ENCODE results near the gene VWA5B2. TPM values are rescaled to one million over a fixed set of nuclear protein-coding genes. Genes with fewer than 3 reads are reported as not detected.

VWA5B2 gene
- total RNA-seq, 1 experiment from 2014 or later, result 0.90 TPM

DNA sequence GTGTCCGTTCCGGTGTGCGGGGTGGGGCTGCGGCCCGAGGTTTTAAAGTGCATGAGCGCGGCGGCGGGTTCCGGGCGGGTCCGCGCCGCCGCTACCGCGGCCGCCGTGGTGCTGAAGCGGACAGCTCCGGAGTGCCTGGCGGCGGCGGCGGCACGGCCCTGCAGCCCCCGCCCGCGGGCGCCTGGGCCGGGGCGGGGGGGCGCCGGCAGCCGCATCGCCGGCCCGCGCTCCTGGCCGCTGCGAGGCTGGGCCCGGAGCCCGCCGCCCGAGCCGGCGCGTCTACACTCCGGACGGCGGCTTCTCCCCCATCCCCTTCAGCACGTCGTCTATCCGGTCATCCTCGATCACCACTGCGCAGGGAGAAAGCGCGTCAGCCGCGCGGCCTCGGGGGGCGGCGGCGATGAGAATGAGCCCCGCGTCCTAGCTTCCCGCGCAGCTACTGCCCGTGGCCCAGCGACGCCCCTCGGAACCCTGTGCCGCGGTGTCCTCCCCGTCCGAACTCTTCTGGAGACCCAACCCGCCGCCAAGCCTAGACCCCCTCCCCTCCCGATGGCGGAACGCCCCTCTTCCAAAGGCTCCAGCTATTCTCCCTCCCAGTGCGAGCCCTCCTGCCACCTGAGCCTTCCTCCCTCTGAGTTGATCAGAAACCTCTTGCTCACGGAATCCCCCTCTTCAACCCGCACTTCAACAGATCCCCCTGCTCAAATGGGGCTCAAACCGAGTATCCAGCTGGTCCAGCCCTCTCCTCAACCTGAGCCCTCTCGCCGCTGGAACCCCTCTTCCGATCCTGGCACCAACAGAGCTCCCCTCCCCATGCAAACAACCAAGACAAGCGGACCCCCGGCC, 30.7 kb downstream of the VWA5B2 start:
- CTCF ChIA-PET, result interaction anchor here (0.6 kb wide), 1 partner anchor 811 kb away, joined by 5 read pairs; no protein-coding TSS in a partner anchor
- TF ChIP-seq, protein P1, sequence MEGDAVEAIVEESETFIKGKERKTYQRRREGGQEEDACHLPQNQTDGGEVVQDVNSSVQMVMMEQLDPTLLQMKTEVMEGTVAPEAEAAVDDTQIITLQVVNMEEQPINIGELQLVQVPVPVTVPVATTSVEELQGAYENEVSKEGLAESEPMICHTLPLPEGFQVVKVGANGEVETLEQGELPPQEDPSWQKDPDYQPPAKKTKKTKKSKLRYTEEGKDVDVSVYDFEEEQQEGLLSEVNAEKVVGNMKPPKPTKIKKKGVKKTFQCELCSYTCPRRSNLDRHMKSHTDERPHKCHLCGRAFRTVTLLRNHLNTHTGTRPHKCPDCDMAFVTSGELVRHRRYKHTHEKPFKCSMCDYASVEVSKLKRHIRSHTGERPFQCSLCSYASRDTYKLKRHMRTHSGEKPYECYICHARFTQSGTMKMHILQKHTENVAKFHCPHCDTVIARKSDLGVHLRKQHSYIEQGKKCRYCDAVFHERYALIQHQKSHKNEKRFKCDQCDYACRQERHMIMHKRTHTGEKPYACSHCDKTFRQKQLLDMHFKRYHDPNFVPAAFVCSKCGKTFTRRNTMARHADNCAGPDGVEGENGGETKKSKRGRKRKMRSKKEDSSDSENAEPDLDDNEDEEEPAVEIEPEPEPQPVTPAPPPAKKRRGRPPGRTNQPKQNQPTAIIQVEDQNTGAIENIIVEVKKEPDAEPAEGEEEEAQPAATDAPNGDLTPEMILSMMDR (IDR thresholded peaks at IDR 0.05; ENCODE audit: unreplicated experiment), result no peak
- peak overlapping the region; percentile 66 for H3K4me3 Mint-ChIP-seq (ENCODE audit: low read depth, unreplicated experiment)
- no peaks in the 10 kb centered on the region for H3K9me3 Mint-ChIP-seq (ENCODE audit: low read depth, unreplicated experiment)
- peaks cover 24% of the 10 kb centered on the region for H3K4me1 Mint-ChIP-seq (ENCODE audit: low read depth, unreplicated experiment)
- intact Hi-C loops (cut with micrococcal nuclease; ENCODE audit: unreplicated experiment), result no loop called here
- peaks cover 68% of the 10 kb centered on the region for H3K27me3 Mint-ChIP-seq (ENCODE audit: unreplicated experiment)
- peak overlapping the region; percentile 62 for H3K27ac Mint-ChIP-seq (ENCODE audit: unreplicated experiment)
- BruUV-seq (replicated peaks), result no TSS peak
- DNase-seq, result peak; percentile 66
- peaks cover 34% of the 10 kb centered on the region for H3K36me3 Mint-ChIP-seq (ENCODE audit: insufficient read depth, unreplicated experiment)

DNA sequence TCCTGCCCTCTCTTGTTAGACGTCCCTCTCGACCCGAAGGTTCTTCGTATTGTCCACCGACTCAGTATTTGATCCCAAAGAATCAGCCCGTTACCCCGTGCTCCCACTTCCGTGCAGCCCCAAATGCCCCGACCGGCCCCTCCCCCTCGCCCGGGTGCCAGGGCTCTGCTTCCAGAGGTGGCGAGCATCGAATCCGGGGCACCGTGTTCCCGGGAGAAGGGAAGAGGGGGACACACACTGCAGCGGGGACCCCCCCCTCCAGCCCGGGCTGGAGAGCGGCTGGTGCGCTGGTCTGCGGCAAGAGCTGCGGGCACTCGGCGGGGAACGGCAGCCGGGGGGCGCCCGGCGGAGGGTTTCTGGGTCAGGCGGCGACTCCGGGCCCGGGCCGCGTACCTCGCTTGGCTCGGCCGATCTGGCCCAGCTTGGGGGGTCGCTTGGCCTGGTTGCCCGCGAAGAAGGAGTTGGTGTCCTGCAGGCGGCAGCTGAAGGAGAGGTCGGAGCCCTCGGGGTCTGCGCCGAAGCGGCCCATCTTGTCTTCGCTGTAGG, 31.4 kb downstream of the VWA5B2 start:
- intact Hi-C loops (cut with micrococcal nuclease; ENCODE audit: unreplicated experiment), result no loop called here
- peaks cover 24% of the 10 kb centered on the region for H3K4me1 Mint-ChIP-seq (ENCODE audit: low read depth, unreplicated experiment)
- no peaks in the 10 kb centered on the region for H3K9me3 Mint-ChIP-seq (ENCODE audit: low read depth, unreplicated experiment)
- CTCF ChIA-PET, result interaction anchor here (0.6 to 1.2 kb wide), 3 partner anchors 21 to 812 kb away, joined by 4 to 5 read pairs (median 5); partner anchors contain the start of gene PARL
- peak overlapping the region; percentile 66 for H3K4me3 Mint-ChIP-seq (ENCODE audit: low read depth, unreplicated experiment)
- peak overlapping the region; percentile 62 for H3K27ac Mint-ChIP-seq (ENCODE audit: unreplicated experiment)
- H3K36me3 Mint-ChIP-seq (ENCODE audit: insufficient read depth, unreplicated experiment), result peaks cover 34% of the 10 kb centered on the region
- peaks cover 68% of the 10 kb centered on the region for H3K27me3 Mint-ChIP-seq (ENCODE audit: unreplicated experiment)
- TF ChIP-seq, protein P1 (IDR thresholded peaks at IDR 0.05; ENCODE audit: unreplicated experiment), result no peak
- no peak for DNase-seq
- no TSS peak for BruUV-seq (replicated peaks)

DNA sequence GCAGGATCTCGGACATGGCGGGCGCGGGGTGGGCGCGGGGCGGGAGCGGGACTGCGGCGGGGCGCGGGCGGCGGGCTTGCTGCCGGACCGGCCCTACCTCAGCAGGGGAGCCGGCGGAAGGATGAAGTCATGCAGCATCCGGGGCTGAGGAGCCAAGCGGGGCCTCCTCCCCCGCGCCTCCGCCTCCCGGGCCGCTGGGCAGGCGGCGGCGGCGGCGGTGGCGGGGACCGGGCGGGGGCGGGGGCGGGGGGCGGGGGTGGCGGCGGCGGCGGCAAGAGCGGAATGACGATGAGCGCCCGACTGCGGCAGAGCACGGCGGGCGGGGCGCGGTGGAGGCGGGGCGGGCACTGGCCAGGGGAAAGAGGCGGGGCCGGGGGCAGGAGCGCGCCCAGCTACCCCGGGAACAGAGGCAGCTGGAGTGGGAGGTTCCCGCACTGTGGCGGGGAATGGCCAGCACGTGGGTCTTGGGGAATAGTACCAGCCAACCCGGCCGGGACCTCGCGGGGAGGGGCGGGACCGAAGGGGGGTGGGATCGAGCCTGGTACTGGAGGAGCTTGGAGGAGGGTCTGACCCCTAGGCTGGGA, 32.0 kb downstream of the VWA5B2 start, which contains the start of gene CAMK2N2:
Gene CAMK2N2, minus strand, starts transcription at position 284 of the 584 bp plus-strand sequence. Its CDS starts 268 bp downstream, at position 16.
- Mint-ChIP-seq H3K4me1 (ENCODE audit: low read depth, unreplicated experiment) (peaks cover 24% of the 10 kb centered on the region), H3K4me3 (ENCODE audit: low read depth, unreplicated experiment) (peak within 1 kb of the TSS; percentile 66), H3K27ac (ENCODE audit: unreplicated experiment) (peak within 1 kb of the TSS; percentile 62), H3K9me3 (ENCODE audit: low read depth, unreplicated experiment) (no peaks in the 10 kb centered on the region), H3K36me3 (ENCODE audit: insufficient read depth, unreplicated experiment) (peaks cover 34% of the 10 kb centered on the region), H3K27me3 (ENCODE audit: unreplicated experiment) (peaks cover 68% of the 10 kb centered on the region)
- no TSS peak for BruUV-seq (replicated peaks)
- TF ChIP-seq, protein P1 (IDR thresholded peaks at IDR 0.05; ENCODE audit: unreplicated experiment), result no peak
- CTCF ChIA-PET, result interaction anchor here (0.6 to 1.2 kb wide), 5 partner anchors 12 to 1846 kb away, joined by 3 to 5 read pairs (median 5); partner anchors contain the start of genes EEF1AKMT4 and PARL
- intact Hi-C loops (cut with micrococcal nuclease; ENCODE audit: unreplicated experiment), result no loop called here
- DNase-seq, result peak; percentile 87
